ENCODE measurements around the gene TFF3.

- TF ChIP-seq, protein P1, sequence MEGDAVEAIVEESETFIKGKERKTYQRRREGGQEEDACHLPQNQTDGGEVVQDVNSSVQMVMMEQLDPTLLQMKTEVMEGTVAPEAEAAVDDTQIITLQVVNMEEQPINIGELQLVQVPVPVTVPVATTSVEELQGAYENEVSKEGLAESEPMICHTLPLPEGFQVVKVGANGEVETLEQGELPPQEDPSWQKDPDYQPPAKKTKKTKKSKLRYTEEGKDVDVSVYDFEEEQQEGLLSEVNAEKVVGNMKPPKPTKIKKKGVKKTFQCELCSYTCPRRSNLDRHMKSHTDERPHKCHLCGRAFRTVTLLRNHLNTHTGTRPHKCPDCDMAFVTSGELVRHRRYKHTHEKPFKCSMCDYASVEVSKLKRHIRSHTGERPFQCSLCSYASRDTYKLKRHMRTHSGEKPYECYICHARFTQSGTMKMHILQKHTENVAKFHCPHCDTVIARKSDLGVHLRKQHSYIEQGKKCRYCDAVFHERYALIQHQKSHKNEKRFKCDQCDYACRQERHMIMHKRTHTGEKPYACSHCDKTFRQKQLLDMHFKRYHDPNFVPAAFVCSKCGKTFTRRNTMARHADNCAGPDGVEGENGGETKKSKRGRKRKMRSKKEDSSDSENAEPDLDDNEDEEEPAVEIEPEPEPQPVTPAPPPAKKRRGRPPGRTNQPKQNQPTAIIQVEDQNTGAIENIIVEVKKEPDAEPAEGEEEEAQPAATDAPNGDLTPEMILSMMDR (IDR thresholded peaks at IDR 0.05), result no peak
- TF ChIP-seq EZH2phosphoT487 (IDR thresholded peaks at IDR 0.05), result no peak
- TF ChIP-seq EZH2 (IDR thresholded peaks at IDR 0.05), result no peak
Measured at GRCh38 chr21:42307106-42307505, 8.1 kb downstream of the TFF3 start.
